Gastroesophageal sphincter (tissue), 3 donors: ENCODE data around the gene ELANE.
"Not testable (repeated sequence)": the region's sequence is repeated elsewhere in the genome, so short reads cannot be mapped to it uniquely, and the experiment has no call there.

Experiments used
- EP300 ChIP-seq: sonication (generic); formaldehyde crosslinking; IDR thresholded peaks from one replicate; pipeline ENCODE4 v1.6.1; 2017; ENCODE audit warnings: antibody characterized with exemption, mild to moderate bottlenecking
- TF ChIP-seq, protein P1 (sequence below), 4 experiments: fragments of 200-600 bp in 2 of 4; fragments of 450-650 bp in 2 of 4; sonication (generic) in 1 of 4; IDR thresholded peaks; one replicate each; pipeline ENCODE4 v1.5.1; 2017 to 2019; ENCODE audit warnings: antibody characterized with exemption in 4 of 4, mild to moderate bottlenecking in 2 of 4, moderate library complexity in 2 of 4

DNA sequence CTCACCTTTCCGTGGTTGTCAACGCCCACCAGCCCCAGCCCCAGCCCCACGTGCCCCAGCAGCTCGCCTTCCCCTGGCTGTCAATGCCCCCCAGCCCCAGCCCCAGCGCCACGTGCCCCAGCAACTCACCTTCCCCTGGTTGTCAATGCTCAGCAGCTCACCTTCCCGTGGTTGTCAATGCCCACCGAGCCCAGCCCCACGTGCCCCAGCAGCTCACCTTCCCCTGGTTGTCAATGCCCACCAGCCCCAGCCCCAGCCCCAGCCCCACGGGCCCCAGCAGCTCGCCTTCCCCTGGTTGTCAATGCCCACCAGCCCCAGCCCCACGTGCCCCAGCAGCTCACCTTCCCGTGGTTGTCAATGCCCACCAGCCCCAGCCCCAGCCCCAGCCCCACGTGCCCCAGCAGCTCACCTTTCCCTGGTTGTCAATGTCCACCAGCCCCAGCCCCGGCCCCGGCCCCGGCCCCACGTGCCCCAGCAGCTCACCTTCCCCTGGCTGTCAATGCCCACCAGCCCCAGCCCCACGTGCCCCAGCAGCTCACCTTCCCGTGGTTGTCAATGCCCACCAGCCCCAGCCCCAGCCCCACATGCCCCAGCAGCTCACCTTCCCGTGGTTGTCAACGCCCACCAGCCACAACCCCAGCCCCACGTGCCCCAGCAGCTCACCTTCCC lies 26.0 kb downstream of the ELANE start:
- not testable (repeated sequence) for TF ChIP-seq EP300
- TF ChIP-seq, protein P1, sequence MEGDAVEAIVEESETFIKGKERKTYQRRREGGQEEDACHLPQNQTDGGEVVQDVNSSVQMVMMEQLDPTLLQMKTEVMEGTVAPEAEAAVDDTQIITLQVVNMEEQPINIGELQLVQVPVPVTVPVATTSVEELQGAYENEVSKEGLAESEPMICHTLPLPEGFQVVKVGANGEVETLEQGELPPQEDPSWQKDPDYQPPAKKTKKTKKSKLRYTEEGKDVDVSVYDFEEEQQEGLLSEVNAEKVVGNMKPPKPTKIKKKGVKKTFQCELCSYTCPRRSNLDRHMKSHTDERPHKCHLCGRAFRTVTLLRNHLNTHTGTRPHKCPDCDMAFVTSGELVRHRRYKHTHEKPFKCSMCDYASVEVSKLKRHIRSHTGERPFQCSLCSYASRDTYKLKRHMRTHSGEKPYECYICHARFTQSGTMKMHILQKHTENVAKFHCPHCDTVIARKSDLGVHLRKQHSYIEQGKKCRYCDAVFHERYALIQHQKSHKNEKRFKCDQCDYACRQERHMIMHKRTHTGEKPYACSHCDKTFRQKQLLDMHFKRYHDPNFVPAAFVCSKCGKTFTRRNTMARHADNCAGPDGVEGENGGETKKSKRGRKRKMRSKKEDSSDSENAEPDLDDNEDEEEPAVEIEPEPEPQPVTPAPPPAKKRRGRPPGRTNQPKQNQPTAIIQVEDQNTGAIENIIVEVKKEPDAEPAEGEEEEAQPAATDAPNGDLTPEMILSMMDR (IDR thresholded peaks at IDR 0.05): not testable (repeated sequence)
